HepG2 (cell line): ENCODE results near the gene FOXD3. TPM values are rescaled to one million over a fixed set of nuclear protein-coding genes. Genes with fewer than 3 reads are reported as not detected.

Source experiments
- ATAC-seq: fragments of 200-7000 bp; cut with Tn5 transposase; 3 replicates; pipeline ENCODE4 v1.9.1; 2020; ENCODE audit warnings: mild to moderate bottlenecking, moderate library complexity
- BruUV-seq: library from RNA; stranded (reverse); fragments of 400-500 nt; replicated peaks from 2 replicates; lab custom pipeline; 2021; lab: Mats Ljungman, UMichigan
- CTCF ChIA-PET: fragments of 300-600 bp; formaldehyde crosslinking; extraction: SDS; loops from one replicate; lab custom pipeline; 2021; ENCODE audit warnings: low total read pairs, inconsistent platforms, low intra/inter-chr PET ratio; lab: Yijun Ruan, JAX
- POLR2A ChIA-PET: fragments of 350-600 bp; sonication (Branson Sonifier 250); formaldehyde crosslinking; loops from one replicate; lab custom pipeline; 2020; ENCODE audit warnings: antibody characterized with exemption, inconsistent platforms; lab: Yijun Ruan, JAX
- DNase-seq: peaks from one replicate; pipeline ENCODE4 v3.0.0-alpha.2; 2015; ENCODE audit warnings: low spot score
- FAIRE-seq: peaks from 3 replicates; lab custom pipeline; 2011; peaks lifted over from hg19 to GRCh38; lab: Jason Lieb, UNC
- H2AFZ ChIP-seq: one replicate; pipeline ENCODE4 v1.6.1; 2011; ENCODE audit warnings: low read length, inconsistent platforms
- H3K27ac ChIP-seq: fragments of 300-600 bp; 3 replicates; pipeline ENCODE4 v1.8.0; 2011; ENCODE audit warnings: mixed run types, mild to moderate bottlenecking, mixed read lengths, low read length, inconsistent platforms; ENCODE audit not compliant: insufficient read depth; ENCODE audit errors: extremely low read length
- H3K27me3 ChIP-seq, 2 experiments: fragments of 200-600 bp in 1 of 2; 2 replicates in 1 of 2; 3 replicates in 1 of 2; pipeline versions ENCODE4 v1.6.0 to v1.8.0; 2011; ENCODE audit warnings: low read length in 2 of 2, mild to moderate bottlenecking in 2 of 2, moderate library complexity in 2 of 2, inconsistent platforms in 1 of 2; ENCODE audit not compliant: insufficient read depth in 2 of 2, control insufficient read depth in 1 of 2
- H3K36me3 ChIP-seq, 2 experiments: fragments of 200-600 bp in 1 of 2; replicated peaks in 1 of 2; 2 replicates in 1 of 2; 3 replicates in 1 of 2; pipeline versions ENCODE4 v1.5.1 to v1.8.0; 2011; ENCODE audit warnings: low read length in 2 of 2, inconsistent platforms in 1 of 2; ENCODE audit not compliant: insufficient read depth in 2 of 2, control insufficient read depth in 1 of 2
- H3K4me1 ChIP-seq: 2 replicates; pipeline ENCODE4 v1.5.1; 2012; ENCODE audit warnings: low read length, inconsistent platforms; ENCODE audit not compliant: insufficient read depth
- H3K4me2 ChIP-seq: 2 replicates; pipeline ENCODE4 v1.6.0; 2011; ENCODE audit warnings: low read depth, low read length, inconsistent platforms
- H3K4me3 ChIP-seq, 3 experiments: fragments of 200-600 bp in 1 of 3; sonication (generic), shearing (Covaris generic) in 1 of 3; replicated peaks in 1 of 3; 2 replicates each; pipeline ENCODE4 v1.5.1; 2011 to 2016; ENCODE audit warnings: low read length in 3 of 3, inconsistent platforms in 2 of 3, low read depth in 2 of 3, mild to moderate bottlenecking in 2 of 3, control low read depth in 1 of 3, mixed read lengths in 1 of 3; ENCODE audit not compliant: insufficient read depth in 1 of 3
- H3K79me2 ChIP-seq: one replicate; pipeline ENCODE4 v1.6.1; 2011; ENCODE audit warnings: low read length, inconsistent platforms; ENCODE audit not compliant: insufficient read depth
- H3K9ac ChIP-seq: 2 replicates; pipeline ENCODE4 v1.6.0; 2011; ENCODE audit warnings: mild to moderate bottlenecking, low read depth, low read length, inconsistent platforms; ENCODE audit not compliant: insufficient read depth
- H3K9me3 ChIP-seq: 2 replicates; pipeline ENCODE4 v1.5.1; 2012; ENCODE audit warnings: mild to moderate bottlenecking, low read length
- H4K20me1 ChIP-seq: 2 replicates; pipeline ENCODE4 v1.6.0; 2011; ENCODE audit warnings: inconsistent platforms, mild to moderate bottlenecking, low read length, moderate library complexity; ENCODE audit not compliant: insufficient read depth
- E2F5 ChIP-seq: sonication (generic); formaldehyde crosslinking; conservative IDR thresholded peaks from 2 replicates; pipeline ENCODE4 v1.4.0; 2020; ENCODE audit warnings: missing genetic modification reagents
- FOSL1 ChIP-seq: sonication (generic); formaldehyde crosslinking; IDR thresholded peaks from 2 replicates; pipeline ENCODE4 v1.9.0; 2021; ENCODE audit warnings: missing genetic modification reagents, borderline replicate concordance
- FOXP1 ChIP-seq, 2 experiments: fragments of 450-650 bp in 1 of 2; IDR thresholded peaks; 2 replicates each; pipeline ENCODE4 v1.6.1; 2017 to 2018; ENCODE audit warnings: antibody characterized with exemption in 1 of 2
- GZF1 ChIP-seq: sonication (generic); formaldehyde crosslinking; IDR thresholded peaks from 2 replicates; pipeline ENCODE4 v1.5.1; 2020; ENCODE audit warnings: mild to moderate bottlenecking, missing genetic modification reagents
- HMG20A ChIP-seq: IDR thresholded peaks from 2 replicates; pipeline ENCODE4 v1.6.1; 2016; ENCODE audit warnings: borderline replicate concordance
- MEIS1 ChIP-seq: sonication (generic); formaldehyde crosslinking; IDR thresholded peaks from 2 replicates; pipeline ENCODE4 v1.9.0; 2021; ENCODE audit warnings: mild to moderate bottlenecking, missing genetic modification reagents, moderate library complexity, borderline replicate concordance
- SP2 ChIP-seq: sonication (generic); formaldehyde crosslinking; IDR thresholded peaks from 2 replicates; pipeline ENCODE4 v1.5.1; 2020; ENCODE audit warnings: mild to moderate bottlenecking, missing genetic modification reagents
- ZBTB14 ChIP-seq: sonication (generic); formaldehyde crosslinking; IDR thresholded peaks from 2 replicates; pipeline ENCODE4 v1.4.0; 2020; ENCODE audit warnings: missing genetic modification reagents
- ZHX1 ChIP-seq: sonication (generic); formaldehyde crosslinking; IDR thresholded peaks from 2 replicates; pipeline ENCODE4 v1.8.1; 2022; ENCODE audit warnings: low read depth, mild to moderate bottlenecking, missing genetic modification reagents
- WGBS: methylation state at CpG from one replicate; pipeline ENCODE4 v1.1.6; 2017; ENCODE audit warnings: low lambda C conversion rate; 5-methylcytosine and 5-hydroxymethylcytosine counted together
- in situ Hi-C: cut with HindIII; loops from 2 replicates; pipeline ENCODE4 v1.10.0; 2017; ENCODE audit warnings: low pct_unique_long_range_greater_than_20kb; ENCODE audit not compliant: extremely low pct_ligation_motif_present
- intact Hi-C: fragments of 100-400 bp; cut with micrococcal nuclease; formaldehyde crosslinking; loops from one replicate; pipeline ENCODE4 v1.10.0; 2022; ENCODE audit not compliant: unreplicated experiment
- polyA plus RNA-seq, 8 experiments: library from polyadenylated mRNA; depleted of rRNA in 3 of 8; stranded (reverse) in 7 of 8; unstranded in 1 of 8; fragments of >200 nt; fragmentation: Illumina TruSeq in 4 of 8; extraction: Trizol in 4 of 8; gene quantifications; 2 replicates each; pipeline versions ENCODE4 v1.2.1 to v1.2.3, GENCODE V29; 2011 to 2016; ENCODE audit warnings: low read depth in 4 of 8, missing spikeins in 1 of 8, mixed read lengths in 1 of 8; ENCODE audit not compliant: insufficient read depth in 1 of 8
- total RNA-seq, 5 experiments: library from RNA; depleted of rRNA; stranded (reverse); fragments of >200 nt; fragmentation: Illumina TruSeq; extraction: Trizol; gene quantifications; 2 replicates each; pipeline ENCODE4 v1.2.3, GENCODE V29; 2016; ENCODE audit warnings: low read depth in 1 of 5
- TF ChIP-seq, protein P1 (sequence below): sonication (generic); formaldehyde crosslinking; IDR thresholded peaks from 2 replicates; pipeline ENCODE4 v1.8.0; 2023; ENCODE audit warnings: mild to moderate bottlenecking, missing genetic modification reagents

Gene FOXD3
- total and polyA plus RNA-seq, 2 of the 13 experiments (the other 11 are each of a cell fraction or from before 2014, with no cell fraction given) = not detected

DNA sequence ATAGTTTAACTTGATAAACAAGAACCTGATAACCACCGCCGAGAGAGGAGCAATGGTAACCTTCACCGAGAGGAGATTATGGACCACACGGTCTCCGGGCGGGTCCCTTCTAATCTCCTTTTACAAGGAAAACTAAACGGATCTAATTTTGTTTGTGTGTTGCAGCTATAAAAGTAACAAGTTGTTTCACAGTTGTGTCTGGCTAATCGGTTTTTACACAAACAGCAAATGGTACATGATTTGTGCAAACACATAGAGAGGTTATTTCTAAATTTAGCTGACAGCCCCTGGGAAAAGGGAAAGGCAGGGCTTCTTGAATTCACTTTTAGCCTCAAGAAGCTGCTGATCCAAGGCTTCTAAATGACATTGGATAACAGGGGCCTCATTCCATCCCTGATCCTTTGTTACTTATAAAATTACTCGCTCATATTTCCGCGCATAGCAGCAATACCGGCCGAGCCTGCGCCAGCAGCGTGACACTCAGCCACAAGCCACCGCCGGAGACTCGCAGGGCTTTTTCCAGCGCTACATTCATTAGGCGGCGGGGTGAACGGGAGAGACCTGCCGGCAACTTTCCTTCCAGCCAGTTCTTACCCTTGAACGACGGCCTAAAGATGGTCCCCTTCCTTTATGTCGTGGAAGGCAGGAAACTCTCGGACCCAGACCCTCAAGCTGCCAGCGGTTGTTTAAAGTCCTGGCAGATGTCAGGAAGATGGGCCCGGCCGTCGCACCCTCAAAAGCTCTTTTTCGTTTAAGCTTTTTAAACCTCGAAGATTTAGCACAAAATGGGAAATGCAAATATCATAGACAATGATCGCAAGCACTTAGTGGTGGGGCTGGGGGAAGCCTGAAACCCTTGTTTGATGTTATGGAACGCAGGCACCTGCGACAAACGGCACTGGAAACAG is 4.4 kb downstream of the FOXD3 start:
- Histone ChIP-seq H4K20me1 (no peaks in the 10 kb centered on the region), H3K4me2 (peak overlapping the region; percentile 59), H3K36me3 (no peaks in the 10 kb centered on the region), H3K9me3 (no peaks in the 10 kb centered on the region), H3K27me3 (peaks cover 7 to 61% of the 10 kb centered on the region in 2 experiments), H3K79me2 (no peaks in the 10 kb centered on the region), H3K9ac (no peak overlapping the region), H3K27ac (no peak overlapping the region), H2AFZ (no peak overlapping the region), H3K4me3 (peak overlapping the region in 1 of 3 experiments; percentile 21; a peak in 1 of 6 replicates), H3K4me1 (peaks cover 22% of the 10 kb centered on the region)
- intact Hi-C loops (loop anchor here (1.0 kb wide), 1 partner anchor 115 kb away; no protein-coding TSS in a partner anchor), in situ Hi-C loops (loop anchor here (5.0 kb wide), 1 partner anchor 206 kb away; no protein-coding TSS in a partner anchor)
- ATAC-seq (peak; percentile 63), FAIRE-seq (no peak), DNase-seq (no peak)
- BruUV-seq = no TSS peak
- 18% methylated on average over 30 of the region's 37 CpGs for WGBS
- ChIA-PET POLR2A (no interaction called here), CTCF (interaction anchor here (1.5 kb wide), 1 partner anchor 115 kb away, joined by 4 read pairs; no protein-coding TSS in a partner anchor)
- TF ChIP-seq, protein P1, sequence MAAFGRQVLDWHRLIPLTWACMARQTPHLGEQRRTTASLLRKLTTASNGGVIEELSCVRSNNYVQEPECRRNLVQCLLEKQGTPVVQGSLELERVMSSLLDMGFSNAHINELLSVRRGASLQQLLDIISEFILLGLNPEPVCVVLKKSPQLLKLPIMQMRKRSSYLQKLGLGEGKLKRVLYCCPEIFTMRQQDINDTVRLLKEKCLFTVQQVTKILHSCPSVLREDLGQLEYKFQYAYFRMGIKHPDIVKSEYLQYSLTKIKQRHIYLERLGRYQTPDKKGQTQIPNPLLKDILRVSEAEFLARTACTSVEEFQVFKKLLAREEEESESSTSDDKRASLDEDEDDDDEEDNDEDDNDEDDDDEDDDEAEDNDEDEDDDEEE = no peak
- TF ChIP-seq FOSL1 (CRISPR knock-in tag) (no peak), ZBTB14 (no peak), GZF1 (no peak), E2F5 (CRISPR knock-in tag) (no peak), FOXP1 (IDR thresholded peaks at IDR 0.05) (no peak), FOXP1 (CRISPR knock-in tag; IDR thresholded peaks at IDR 0.05) (peak; percentile 6; the same call in 1 of the 2 replicates), HMG20A (CRISPR knock-in tag) (no peak), ZHX1 (CRISPR knock-in tag) (no peak), SP2 (CRISPR knock-in tag) (no peak), MEIS1 (CRISPR knock-in tag) (0 out of 2 replicates have a peak, but pooled peaks have one; percentile 1)
